Prostate gland (tissue), 2 donors: ENCODE data around the gene EXOC5. TPM values are rescaled to one million over a fixed set of nuclear protein-coding genes. Genes with fewer than 3 reads are reported as not detected.

Source experiments
- DNase-seq: peaks from one replicate; pipeline ENCODE4 v3.0.0-alpha.2; 2019; ENCODE audit warnings: low spot score
- H3K27ac ChIP-seq, 2 donors: fragments of 200-600 bp; sonication (generic); 2 replicates each; pipeline ENCODE4 v1.5.1; 2017 to 2019
- H3K27me3 ChIP-seq: fragments of 200-600 bp; sonication (generic); replicated peaks from 2 replicates; pipeline ENCODE4 v1.5.1; 2019; ENCODE audit not compliant: insufficient read depth
- H3K36me3 ChIP-seq, 2 donors: fragments of 200-600 bp; sonication (generic); 1 replicate in 1 of 2; 2 replicates in 1 of 2; pipeline versions ENCODE4 v1.5.1 to v1.8.1; 2017 to 2019
- H3K4me1 ChIP-seq: fragments of 200-600 bp; sonication (generic); replicated peaks from 2 replicates; pipeline ENCODE4 v1.5.1; 2019
- H3K4me3 ChIP-seq, 2 donors: fragments of 200-600 bp; sonication (generic); 2 replicates each; pipeline ENCODE4 v1.5.1; 2017 to 2019
- H3K9me3 ChIP-seq: fragments of 200-600 bp; sonication (generic); 2 replicates; pipeline ENCODE4 v1.5.1; 2017
- CTCF ChIP-seq, 4 experiments: fragments of 200-600 bp in 2 of 4; fragments of 450-650 bp in 2 of 4; sonication (generic) in 2 of 4; IDR thresholded peaks; 1 replicate in 3 of 4; 2 replicates in 1 of 4; pipeline ENCODE4 v1.5.1; 2016 to 2019; ENCODE audit warnings: antibody characterized with exemption in 4 of 4, mild to moderate bottlenecking in 2 of 4, moderate library complexity in 2 of 4
- POLR2A ChIP-seq: fragments of 450-650 bp; IDR thresholded peaks from one replicate; pipeline ENCODE4 v1.6.1; 2016; ENCODE audit warnings: antibody characterized with exemption, mild to moderate bottlenecking
- POLR2AphosphoS5 ChIP-seq: sonication (generic); formaldehyde crosslinking; IDR thresholded peaks from one replicate; pipeline ENCODE4 v1.6.1; 2017; ENCODE audit warnings: antibody characterized with exemption
- WGBS: methylation state at CpG from one replicate; pipeline ENCODE4 v1.1.5; 2018; 5-methylcytosine and 5-hydroxymethylcytosine counted together
- intact Hi-C: fragments of 100-400 bp; cut with DNase I; formaldehyde crosslinking; loops from one replicate; pipeline ENCODE4 v1.14.2; 2022
- total RNA-seq, 2 donors: library from RNA; depleted of rRNA; stranded (reverse); fragments of >200 nt; gene quantifications; one replicate each; pipeline ENCODE4 v1.1.0, GENCODE V29; 2016

Gene EXOC5
- total RNA-seq, 2 donors from 2014 or later = 27.4 to 48.7 TPM

GRCh38 chr14:57161583-57162234 lies 107.0 kb downstream of the EXOC5 start:
- H3K4me1 ChIP-seq = no peaks in the 10 kb centered on the region
- TF ChIP-seq POLR2AphosphoS5 = no peak
- TF ChIP-seq POLR2A = no peak
- no peak for TF ChIP-seq CTCF (IDR thresholded peaks at IDR 0.05)
- no peak overlapping the region for H3K27ac ChIP-seq
- intact Hi-C loops = no loop called here
- WGBS = 44% methylated on average over 8 of the region's 8 CpGs
- no peak for DNase-seq
- no peaks in the 10 kb centered on the region for H3K36me3 ChIP-seq
- no peaks in the 10 kb centered on the region for H3K27me3 ChIP-seq
- no peaks in the 10 kb centered on the region for H3K9me3 ChIP-seq
- H3K4me3 ChIP-seq = no peak overlapping the region

GRCh38 chr14:57160333-57160732 lies 108.4 kb downstream of the EXOC5 start:
- intact Hi-C loops = no loop called here

GRCh38 chr14:57153286-57153685 lies 115.4 kb downstream of the EXOC5 start:
- Histone ChIP-seq H3K27ac (no peak overlapping the region), H3K9me3 (no peaks in the 10 kb centered on the region), H3K4me1 (no peaks in the 10 kb centered on the region), H3K36me3 (no peaks in the 10 kb centered on the region), H3K27me3 (no peaks in the 10 kb centered on the region), H3K4me3 (no peak overlapping the region)
- DNase-seq = no peak
- intact Hi-C loops = no loop called here
- no peak for TF ChIP-seq CTCF (IDR thresholded peaks at IDR 0.05)
- no peak for TF ChIP-seq POLR2AphosphoS5
- TF ChIP-seq POLR2A = no peak
- WGBS = 90% methylated on average over 4 of the region's 4 CpGs

More at GRCh38 chr14:57160333-57160732, 108.4 kb downstream of the EXOC5 start:
- Histone ChIP-seq H3K27me3 (no peaks in the 10 kb centered on the region), H3K4me1 (no peaks in the 10 kb centered on the region), H3K36me3 (no peaks in the 10 kb centered on the region), H3K4me3 (no peak overlapping the region), H3K27ac (no peak overlapping the region), H3K9me3 (no peaks in the 10 kb centered on the region)
- WGBS = 57% methylated on average over 6 of the region's 6 CpGs
- TF ChIP-seq CTCF (IDR thresholded peaks at IDR 0.05) (no peak), POLR2A (no peak), POLR2AphosphoS5 (no peak)
- DNase-seq = no peak

Other genes with a start within 250 kb of the EXOC5 start
- gene AP5M1, start 66 bp upstream of the EXOC5 start, total RNA-seq = 10 to 100 TPM; 17.5 to 22.6 TPM
- 10 to 100 TPM; 13.7 to 27.5 TPM for gene NAA30, start 121.7 kb upstream of the EXOC5 start, total RNA-seq
- not detected for gene CCDC198, start 225.0 kb upstream of the EXOC5 start, total RNA-seq